HG02973 (cell line): ENCODE measurements around the gene ASAP2.

Source experiments
- ATAC-seq: cut with Tn5 transposase; IDR thresholded peaks from one replicate; pipeline ENCODE4 v1.9.1; 2021; ENCODE audit warnings: moderate library complexity; ENCODE audit not compliant: unreplicated experiment

The ASAP2 gene

GRCh38 chr2:9179572-9180201, 26.9 kb upstream of the ASAP2 start:
- ATAC-seq = no peak

GRCh38 chr2:9184361-9184760, 22.3 kb upstream of the ASAP2 start:
- ATAC-seq = no peak

GRCh38 chr2:9187620-9188214, 18.9 kb upstream of the ASAP2 start:
- no peak for ATAC-seq

- no peak for ATAC-seq
These were observed 17.8 kb upstream of the ASAP2 start for GRCh38 chr2:9188823-9189222.

- ATAC-seq = no peak
These were observed 16.7 kb upstream of the ASAP2 start for GRCh38 chr2:9189901-9190300.

GRCh38 chr2:9191041-9191481, 15.6 kb upstream of the ASAP2 start:
- no peak for ATAC-seq

- no peak for ATAC-seq
These were observed 13.9 kb upstream of the ASAP2 start for GRCh38 chr2:9192712-9193111.

- ATAC-seq = no peak
These were observed 12.3 kb upstream of the ASAP2 start for GRCh38 chr2:9194352-9194751.

GRCh38 chr2:9196637-9197036, 10.0 kb upstream of the ASAP2 start:
- ATAC-seq = no peak

GRCh38 chr2:9197916-9198315, 8.7 kb upstream of the ASAP2 start:
- no peak for ATAC-seq

GRCh38 chr2:9199716-9200632, 6.6 kb upstream of the ASAP2 start:
- ATAC-seq = no peak

GRCh38 chr2:9200633-9201015, 6.0 kb upstream of the ASAP2 start:
- no peak for ATAC-seq

GRCh38 chr2:9201185-9201891, 5.3 kb upstream of the ASAP2 start:
- no peak for ATAC-seq

GRCh38 chr2:9203006-9203405, 3.6 kb upstream of the ASAP2 start:
- ATAC-seq = no peak

- no peak for ATAC-seq
These were observed 2.7 kb upstream of the ASAP2 start for GRCh38 chr2:9203876-9204275.

GRCh38 chr2:9204939-9205338, 1.7 kb upstream of the ASAP2 start:
- no peak for ATAC-seq

- ATAC-seq = no peak
These were observed 1.1 kb upstream of the ASAP2 start for GRCh38 chr2:9205486-9205885.

GRCh38 chr2:9206991-9207640, 504 bp downstream of the ASAP2 start:
- ATAC-seq = no peak

- ATAC-seq = no peak
These were observed 1.2 kb downstream of the ASAP2 start for GRCh38 chr2:9207641-9208311.

GRCh38 chr2:9208875-9209274, 2.3 kb downstream of the ASAP2 start:
- no peak for ATAC-seq
